Trophoblast cell (in vitro differentiated cells and primary cell): Measurements from ENCODE around the gene COTL1.
A peak's percentile ranks its signal among the peaks of the same experiment; 100 is the strongest.

ENCODE experiments used
- DNase-seq, 2 donors: peaks; one replicate each; pipeline ENCODE4 v3.0.0-alpha.2; 2016
- H2AFZ ChIP-seq: 2 replicates; pipeline ENCODE4 v1.6.1; 2013; ENCODE audit warnings: low read length, moderate library complexity, mild to moderate bottlenecking; ENCODE audit not compliant: insufficient read depth, poor library complexity
- H2AK5ac ChIP-seq: 2 replicates; pipeline ENCODE4 v1.6.1; 2013; ENCODE audit warnings: mild to moderate bottlenecking, low read length
- H2BK120ac ChIP-seq: 2 replicates; pipeline ENCODE4 v1.6.1; 2013; ENCODE audit warnings: low read length, mild to moderate bottlenecking, moderate library complexity; ENCODE audit not compliant: insufficient read depth, poor library complexity
- H2BK12ac ChIP-seq: 2 replicates; pipeline ENCODE4 v1.6.1; 2013; ENCODE audit warnings: mild to moderate bottlenecking, low read length, moderate library complexity
- H2BK5ac ChIP-seq: 2 replicates; pipeline ENCODE4 v1.6.1; 2013; ENCODE audit warnings: low read length, low read depth, moderate library complexity, mild to moderate bottlenecking; ENCODE audit not compliant: poor library complexity
- H3K14ac ChIP-seq: 2 replicates; pipeline ENCODE4 v1.6.1; 2013; ENCODE audit warnings: mild to moderate bottlenecking, low read length
- H3K18ac ChIP-seq: 2 replicates; pipeline ENCODE4 v1.6.1; 2013; ENCODE audit warnings: mild to moderate bottlenecking, low read length
- H3K23ac ChIP-seq: 2 replicates; pipeline ENCODE4 v1.6.1; 2013; ENCODE audit warnings: low read length
- H3K27ac ChIP-seq: 2 replicates; pipeline ENCODE4 v1.5.1; 2013; ENCODE audit warnings: low read depth, mild to moderate bottlenecking, inconsistent platforms, low read length, moderate library complexity
- H3K27me3 ChIP-seq: 2 replicates; pipeline ENCODE4 v1.6.1; 2013; ENCODE audit warnings: inconsistent platforms, mild to moderate bottlenecking, low read length, moderate library complexity; ENCODE audit not compliant: insufficient read depth
- H3K36me3 ChIP-seq, 2 experiments: 1 replicate in 1 of 2; 2 replicates in 1 of 2; pipeline ENCODE4 v1.6.1; 2013; ENCODE audit warnings: low read length in 2 of 2, mild to moderate bottlenecking in 2 of 2, moderate library complexity in 1 of 2; ENCODE audit not compliant: insufficient read depth in 2 of 2, control insufficient read depth in 1 of 2
- H3K4ac ChIP-seq: 2 replicates; pipeline ENCODE4 v1.6.1; 2013; ENCODE audit warnings: low read depth, mild to moderate bottlenecking, low read length, moderate library complexity
- H3K4me1 ChIP-seq, 2 experiments: 1 replicate in 1 of 2; 2 replicates in 1 of 2; pipeline ENCODE4 v1.6.1; 2013; ENCODE audit warnings: low read length in 2 of 2, mild to moderate bottlenecking in 2 of 2, moderate library complexity in 1 of 2; ENCODE audit not compliant: insufficient read depth in 2 of 2, control insufficient read depth in 1 of 2
- H3K4me2 ChIP-seq: 2 replicates; pipeline ENCODE4 v1.6.1; 2013; ENCODE audit warnings: inconsistent platforms, mild to moderate bottlenecking, low read length, moderate library complexity
- H3K4me3 ChIP-seq: 2 replicates; pipeline ENCODE4 v1.5.1; 2013; ENCODE audit warnings: mild to moderate bottlenecking, low read depth, low read length, inconsistent platforms
- H3K79me1 ChIP-seq: one replicate; pipeline ENCODE4 v1.6.1; 2013; ENCODE audit warnings: low read length
- H3K79me2 ChIP-seq: 2 replicates; pipeline ENCODE4 v1.6.1; 2013; ENCODE audit warnings: low read length, mild to moderate bottlenecking; ENCODE audit not compliant: control insufficient read depth, insufficient read depth, poor library complexity
- H3K9ac ChIP-seq: 2 replicates; pipeline ENCODE4 v1.6.1; 2013; ENCODE audit warnings: mild to moderate bottlenecking, low read length
- H3K9me3 ChIP-seq: 2 replicates; pipeline ENCODE4 v1.6.1; 2013; ENCODE audit warnings: low read depth, mild to moderate bottlenecking, control low read depth, inconsistent platforms, low read length; ENCODE audit not compliant: insufficient read depth
- H4K12ac ChIP-seq: 2 replicates; pipeline ENCODE4 v1.6.1; 2013; ENCODE audit warnings: low read depth, mild to moderate bottlenecking, low read length, moderate library complexity
- H4K8ac ChIP-seq: 2 replicates; pipeline ENCODE4 v1.6.1; 2013; ENCODE audit warnings: low read depth, mild to moderate bottlenecking, low read length, moderate library complexity
- H4K91ac ChIP-seq: one replicate; pipeline ENCODE4 v1.6.1; 2013; ENCODE audit warnings: low read depth, mild to moderate bottlenecking, low read length, moderate library complexity
- WGBS: extraction: QIAGEN DNeasy Blood & Tissue Kit; methylation state at CpG from one replicate; pipeline ENCODE4 v1.1.7; 2013; ENCODE audit warnings: missing lambda C conversion rate; ENCODE audit not compliant: insufficient read length, insufficient coverage; ENCODE audit errors: extremely low coverage; 5-methylcytosine and 5-hydroxymethylcytosine counted together

The COTL1 gene

DNA sequence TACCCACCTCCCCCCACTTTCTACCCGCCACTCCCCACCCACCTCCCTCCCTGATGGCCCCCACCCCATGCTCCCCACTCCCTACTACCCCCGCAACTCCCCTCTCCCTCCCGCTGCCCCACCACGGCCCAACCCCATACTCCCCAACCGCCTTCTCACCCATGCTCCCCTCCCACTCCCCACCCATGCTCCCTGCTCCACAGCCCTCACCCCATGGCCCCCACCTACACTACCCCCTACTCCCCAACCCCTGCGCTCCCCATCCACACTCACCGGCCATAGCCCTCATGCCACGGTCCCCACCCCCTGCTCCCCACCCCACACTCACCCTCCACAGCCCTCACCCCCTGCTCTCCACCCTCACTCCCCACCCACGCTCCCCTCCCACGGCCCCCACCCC is 13.9 kb downstream of the COTL1 start:
- Histone ChIP-seq H4K8ac (no peak overlapping the region), H2BK5ac (no peak overlapping the region), H4K91ac (no peak overlapping the region), H3K27ac (no peak overlapping the region), H3K18ac (no peak overlapping the region), H3K9ac (no peak overlapping the region), H2AFZ (no peak overlapping the region), H3K4me1 (peaks cover 5 to 13% of the 10 kb centered on the region in 2 experiments), H4K12ac (no peak overlapping the region), H3K4ac (no peak overlapping the region), H2BK12ac (no peak overlapping the region), H3K79me2 (no peaks in the 10 kb centered on the region), H3K4me3 (no peak overlapping the region), H3K14ac (no peak overlapping the region), H3K36me3 (peaks cover 17 to 18% of the 10 kb centered on the region in 2 experiments), H3K23ac (no peak overlapping the region), H3K4me2 (no peak overlapping the region), H3K27me3 (no peaks in the 10 kb centered on the region), H2BK120ac (no peak overlapping the region), H3K79me1 (no peaks in the 10 kb centered on the region), H3K9me3 (peaks cover 8% of the 10 kb centered on the region), H2AK5ac (no peak overlapping the region)
- DNase-seq, result no peak
- no CpG with 5 or more reads among the region's 10 CpGs for WGBS

DNA sequence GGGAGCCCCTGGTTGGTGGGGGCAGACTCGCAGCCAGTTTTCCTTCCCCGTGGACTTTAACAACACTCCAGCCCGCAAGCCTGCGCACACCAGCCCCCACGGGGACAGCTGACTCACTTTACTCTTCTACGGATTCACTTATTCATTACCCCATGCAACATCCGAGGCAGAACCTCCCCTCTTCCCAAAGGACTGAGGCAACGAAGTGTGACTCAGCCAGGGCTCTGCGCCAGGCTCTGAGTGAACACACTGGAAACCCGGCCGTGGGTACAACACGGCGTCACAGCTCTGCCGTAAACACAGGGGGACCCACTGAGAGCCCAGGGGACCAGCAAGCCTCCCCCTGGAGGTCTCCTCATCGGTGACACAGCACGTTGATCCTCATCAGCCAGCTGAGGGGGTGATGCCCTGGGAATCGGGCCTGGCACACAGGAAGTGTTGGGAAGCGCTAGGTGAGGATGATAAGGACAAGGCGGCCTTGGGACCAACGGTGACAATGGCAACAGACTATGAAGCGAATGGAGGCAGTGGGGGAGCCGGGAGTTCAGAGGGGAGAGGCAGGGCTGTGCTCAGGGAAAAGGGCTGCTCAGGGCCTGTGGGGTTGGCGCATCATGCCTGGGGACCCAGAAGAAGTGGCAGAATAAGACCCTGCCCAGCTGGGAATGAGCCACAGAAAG is 14.6 kb downstream of the COTL1 start:
- Histone ChIP-seq H4K8ac (no peak overlapping the region), H3K4me1 (peaks cover 5 to 13% of the 10 kb centered on the region in 2 experiments), H4K91ac (no peak overlapping the region), H2AK5ac (peak overlapping the region; percentile 50), H3K79me1 (no peaks in the 10 kb centered on the region), H3K18ac (no peak overlapping the region), H2BK120ac (no peak overlapping the region), H2BK12ac (no peak overlapping the region), H3K4ac (no peak overlapping the region), H3K14ac (no peak overlapping the region), H2AFZ (no peak overlapping the region), H3K9me3 (peaks cover 8% of the 10 kb centered on the region), H2BK5ac (no peak overlapping the region), H3K36me3 (peaks cover 17 to 18% of the 10 kb centered on the region in 2 experiments), H3K23ac (no peak overlapping the region), H3K4me2 (no peak overlapping the region), H3K4me3 (no peak overlapping the region), H3K9ac (no peak overlapping the region), H3K27ac (no peak overlapping the region), H4K12ac (no peak overlapping the region), H3K79me2 (no peaks in the 10 kb centered on the region), H3K27me3 (no peaks in the 10 kb centered on the region)
- peak; percentile 71 to 72 for DNase-seq
- WGBS, result no CpG with 5 or more reads among the region's 23 CpGs

DNA sequence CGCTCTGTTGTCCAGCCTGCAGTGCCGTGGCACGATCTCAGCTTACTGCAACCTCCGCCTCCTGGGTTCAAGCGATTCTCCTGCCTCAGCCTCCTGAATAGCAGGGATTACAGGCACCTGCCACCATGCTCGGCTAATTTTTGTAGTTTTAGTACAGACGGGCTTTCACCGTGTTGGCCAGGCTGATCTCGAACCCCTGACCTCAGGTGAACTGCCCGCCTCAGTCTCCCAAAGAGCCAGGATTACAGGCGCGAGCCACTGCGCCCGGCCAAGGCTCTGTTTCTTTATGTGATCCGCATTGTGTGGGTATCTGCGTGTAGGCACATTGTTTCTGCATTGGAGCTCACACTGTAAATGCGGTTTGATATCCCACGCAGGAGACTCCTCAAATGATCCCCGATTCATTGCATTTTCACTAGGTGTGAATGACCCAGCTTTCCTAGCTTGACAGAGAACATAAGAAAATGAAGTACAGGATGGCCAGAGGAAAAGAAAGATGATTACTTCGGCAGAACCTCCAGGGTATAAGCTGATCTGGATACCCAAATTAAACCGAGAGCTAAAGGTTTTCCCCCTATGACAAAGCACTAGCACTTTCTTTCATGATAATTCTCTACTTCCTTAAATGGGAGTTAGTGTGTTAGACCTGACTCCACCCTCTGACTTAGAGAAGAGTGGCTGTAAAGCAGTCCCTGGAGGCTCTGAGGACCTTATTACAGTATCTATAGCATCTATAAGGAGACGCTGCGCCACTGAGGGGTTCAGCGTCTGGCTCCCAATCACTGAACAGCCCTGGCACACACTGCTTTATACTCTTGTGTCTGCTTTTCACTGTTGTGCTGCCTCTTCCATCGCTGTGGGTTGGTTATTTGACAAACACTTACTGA is 17.3 kb downstream of the COTL1 start:
- no peak overlapping the region for H3K4me2 ChIP-seq
- H4K91ac ChIP-seq, result no peak overlapping the region
- no peak overlapping the region for H2AK5ac ChIP-seq
- no peaks in the 10 kb centered on the region for H3K79me2 ChIP-seq
- no peak overlapping the region for H3K18ac ChIP-seq
- no CpG with 5 or more reads among the region's 25 CpGs for WGBS
- H2BK12ac ChIP-seq, result no peak overlapping the region
- DNase-seq, result no peak
- H3K4me3 ChIP-seq, result no peak overlapping the region
- H3K27me3 ChIP-seq, result no peaks in the 10 kb centered on the region
- no peak overlapping the region for H2AFZ ChIP-seq
- no peak overlapping the region for H3K9ac ChIP-seq
- H4K12ac ChIP-seq, result no peak overlapping the region
- H3K14ac ChIP-seq, result no peak overlapping the region
- H2BK5ac ChIP-seq, result no peak overlapping the region
- H3K79me1 ChIP-seq, result no peaks in the 10 kb centered on the region
- H3K27ac ChIP-seq, result no peak overlapping the region
- peaks cover 11 to 16% of the 10 kb centered on the region in 2 experiments for H3K36me3 ChIP-seq
- no peak overlapping the region for H2BK120ac ChIP-seq
- no peak overlapping the region for H4K8ac ChIP-seq
- peaks cover 5 to 15% of the 10 kb centered on the region in 2 experiments for H3K4me1 ChIP-seq
- H3K23ac ChIP-seq, result no peak overlapping the region
- H3K9me3 ChIP-seq, result peaks cover 2% of the 10 kb centered on the region
- H3K4ac ChIP-seq, result peak overlapping the region; percentile 25

DNA sequence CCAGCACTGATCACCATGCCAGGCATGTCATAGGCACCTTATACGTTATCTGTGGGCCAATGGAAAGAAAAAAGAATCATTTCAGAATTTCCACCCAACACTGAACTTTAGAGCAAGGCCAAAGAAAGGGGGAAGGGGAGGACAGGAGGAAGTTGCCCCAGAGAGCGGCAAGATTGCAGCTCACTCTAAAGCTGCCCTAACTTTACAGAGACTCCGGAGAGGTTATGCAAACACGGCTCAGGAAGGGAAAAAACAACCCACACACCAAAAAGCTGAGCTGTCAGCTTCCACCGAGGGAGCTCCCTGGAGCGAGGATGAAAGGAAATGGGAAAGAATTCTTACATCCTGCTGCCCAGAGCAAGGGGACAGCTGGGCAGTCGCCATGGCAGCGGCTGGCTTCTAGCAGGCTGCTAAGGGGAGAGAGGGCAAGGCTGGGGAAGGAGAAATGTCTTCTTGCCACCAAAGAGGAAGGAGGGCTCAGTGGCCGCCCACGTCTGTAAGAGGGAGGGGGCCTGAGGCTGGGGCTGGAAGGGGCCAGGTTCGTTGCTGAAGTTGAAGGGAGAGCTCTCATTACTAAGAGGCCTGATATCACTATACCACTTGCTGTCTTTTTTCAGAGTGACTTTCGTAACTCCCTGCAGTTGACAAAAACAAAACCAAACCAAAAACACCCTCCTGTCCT is 18.2 kb downstream of the COTL1 start:
- H3K9ac ChIP-seq, result no peak overlapping the region
- no peak overlapping the region for H3K14ac ChIP-seq
- no peak overlapping the region for H2AK5ac ChIP-seq
- peak in 1 of 2 donors; percentile 37 for DNase-seq
- peak overlapping the region; percentile 67 for H2AFZ ChIP-seq
- peak overlapping the region; percentile 22 for H4K12ac ChIP-seq
- no peak overlapping the region for H3K4me3 ChIP-seq
- peak overlapping the region; percentile 2 for H3K4me2 ChIP-seq
- peaks cover 2% of the 10 kb centered on the region for H3K9me3 ChIP-seq
- H3K79me2 ChIP-seq, result no peaks in the 10 kb centered on the region
- H2BK12ac ChIP-seq, result no peak overlapping the region
- no CpG with 5 or more reads among the region's 12 CpGs for WGBS
- H2BK120ac ChIP-seq, result no peak overlapping the region
- peaks cover 8 to 14% of the 10 kb centered on the region in 2 experiments for H3K4me1 ChIP-seq
- H3K27me3 ChIP-seq, result no peaks in the 10 kb centered on the region
- H3K79me1 ChIP-seq, result no peaks in the 10 kb centered on the region
- H3K36me3 ChIP-seq, result peaks cover 7 to 13% of the 10 kb centered on the region in 2 experiments
- H3K4ac ChIP-seq, result peak overlapping the region; percentile 42
- no peak overlapping the region for H3K23ac ChIP-seq
- peak overlapping the region; percentile 19 for H4K8ac ChIP-seq
- no peak overlapping the region for H4K91ac ChIP-seq
- H2BK5ac ChIP-seq, result no peak overlapping the region
- no peak overlapping the region for H3K18ac ChIP-seq
- H3K27ac ChIP-seq, result no peak overlapping the region
